Naive thymus-derived CD8-positive, alpha-beta T cell (primary cell): ENCODE measurements around the gene OR2J3. TPM values are rescaled to one million over a fixed set of nuclear protein-coding genes. Genes with fewer than 3 reads are reported as not detected.
A peak's percentile ranks its signal among the peaks of the same experiment; 100 is the strongest.
"Not testable (repeated sequence)": the region's sequence is repeated elsewhere in the genome, so short reads cannot be mapped to it uniquely, and the experiment has no call there.

Source experiments
- ATAC-seq, 2 donors: fragments of 150-1000 bp; cut with Tn5 transposase in 1 of 2; sonication (Bioruptor Pico), chemical (Tn5 transposase) in 1 of 2; 1 replicate in 1 of 2; 2 replicates in 1 of 2; pipeline ENCODE4 v1.10.0; 2021; ENCODE audit warnings: mild to moderate bottlenecking in 2 of 2, moderate library complexity in 2 of 2
- POLR2A ChIA-PET: fragments of 350-600 bp; sonication (Branson Sonifier 250); formaldehyde crosslinking; loops from one replicate; lab custom pipeline; 2021; ENCODE audit warnings: antibody characterized with exemption; lab: Charles Lee
- DNase-seq, 10 donors: peaks; one replicate each; pipeline versions ENCODE4 v3.0.0 to v3.0.0-alpha.2; 2020 to 2022
- H3K27ac Mint-ChIP-seq, 10 donors: one replicate each; pipeline ENCODE4 v1.8.0; 2020 to 2022; ENCODE audit warnings: mild to moderate bottlenecking in 10 of 10, mixed read lengths in 10 of 10, moderate library complexity in 4 of 10, inconsistent platforms in 1 of 10
- H3K27me3 Mint-ChIP-seq, 5 donors: one replicate each; pipeline ENCODE4 v1.8.0; 2021 to 2022; ENCODE audit warnings: mixed read lengths in 5 of 5
- H3K36me3 Mint-ChIP-seq, 3 donors: one replicate each; pipeline ENCODE4 v1.8.0; 2020 to 2022; ENCODE audit warnings: mixed read lengths in 3 of 3, mild to moderate bottlenecking in 2 of 3, inconsistent platforms in 1 of 3
- H3K4me1 Mint-ChIP-seq, 4 donors: one replicate each; pipeline ENCODE4 v1.8.0; 2021 to 2022; ENCODE audit warnings: mixed read lengths in 4 of 4
- H3K4me3 Mint-ChIP-seq, 10 donors: one replicate each; pipeline ENCODE4 v1.8.0; 2020 to 2022; ENCODE audit warnings: mild to moderate bottlenecking in 10 of 10, mixed read lengths in 10 of 10, moderate library complexity in 6 of 10, inconsistent platforms in 1 of 10
- H3K9me3 Mint-ChIP-seq, 9 donors: one replicate each; pipeline ENCODE4 v1.8.0; 2020 to 2022; ENCODE audit warnings: mixed read lengths in 9 of 9, mild to moderate bottlenecking in 3 of 9, inconsistent platforms in 1 of 9, moderate library complexity in 1 of 9
- polyA plus RNA-seq, 3 donors: library from polyadenylated mRNA; unstranded; fragments of 300-500 nt; fragmentation: Illumina TruSeq; gene quantifications; one replicate each; pipeline ENCODE4 v1.2.3, GENCODE V29; 2021
- total RNA-seq, 8 experiments: library from RNA in 2 of 8; stranded (reverse) in 2 of 8; gene quantifications; one replicate each; pipeline ENCODE4 v1.2.3 and lab custom pipeline; 2021 to 2026

The OR2J3 gene
- not detected for total RNA-seq
- polyA plus RNA-seq, result not detected
- 0 reads per million in 6 experiments for total RNA-seq (lab: John Stamatoyannopoulos, UW)

- Mint-ChIP-seq H3K4me3 (no peak within 1 kb of the TSS), H3K36me3 (no peaks in the 10 kb centered on the region), H3K4me1 (no peaks in the 10 kb centered on the region), H3K27ac (no peak within 1 kb of the TSS), H3K27me3 (peaks cover 30 to 48% (median 33%) of the 10 kb centered on the region in 5 donors), H3K9me3 (no peaks in the 10 kb centered on the region)
- no peak for DNase-seq
- no peak for ATAC-seq
- POLR2A ChIA-PET, result no interaction called here
These were observed at the start of gene OR2J3 for GRCh38 chr6:29107758-29108157. OR2J3 (plus strand) TSS chr6:29108058; CDS start chr6:29111891, 3,833 bp downstream.

- Mint-ChIP-seq H3K27ac (no peak overlapping the region), H3K4me3 (no peak overlapping the region), H3K9me3 (peaks cover 0 to 7% (median 3%) of the 10 kb centered on the region in 9 donors), H3K36me3 (peaks cover 0 to 4% (median 3%) of the 10 kb centered on the region in 3 donors), H3K27me3 (peaks cover 27 to 73% (median 30%) of the 10 kb centered on the region in 5 donors), H3K4me1 (no peaks in the 10 kb centered on the region)
- no peak for DNase-seq
- peak in 1 of 2 donors; percentile 33 for ATAC-seq
- POLR2A ChIA-PET, result no interaction called here
These were observed 35.8 kb upstream of the OR2J3 start for GRCh38 chr6:29071831-29072723.

- Mint-ChIP-seq H3K27ac (no peak overlapping the region), H3K4me3 (no peak overlapping the region), H3K9me3 (no peaks in the 10 kb centered on the region)
These were observed 28.7 kb upstream of the OR2J3 start for GRCh38 chr6:29079203-29079602.

GRCh38 chr6:29081312-29081711 is 26.5 kb upstream of the OR2J3 start:
- no peaks in the 10 kb centered on the region for H3K36me3 Mint-ChIP-seq
- no peak overlapping the region for H3K4me3 Mint-ChIP-seq
- peaks cover 5 to 16% (median 7%) of the 10 kb centered on the region in 5 donors for H3K27me3 Mint-ChIP-seq
- DNase-seq (no peak), ATAC-seq (no peak)
- H3K27ac Mint-ChIP-seq, result no peak overlapping the region
- POLR2A ChIA-PET, result no interaction called here
- H3K4me1 Mint-ChIP-seq, result peaks cover 0 to 3% (median 1%) of the 10 kb centered on the region in 4 donors
- H3K9me3 Mint-ChIP-seq, result no peaks in the 10 kb centered on the region

More at GRCh38 chr6:29079203-29079602, 28.7 kb upstream of the OR2J3 start:
- POLR2A ChIA-PET, result no interaction called here
- DNase-seq (no peak), ATAC-seq (no peak)
- peaks cover 0 to 3% (median 1%) of the 10 kb centered on the region in 4 donors for H3K4me1 Mint-ChIP-seq
- H3K36me3 Mint-ChIP-seq, result no peaks in the 10 kb centered on the region
- peaks cover 5 to 11% (median 11%) of the 10 kb centered on the region in 5 donors for H3K27me3 Mint-ChIP-seq

GRCh38 chr6:29082457-29082856 is 25.4 kb upstream of the OR2J3 start:
- H3K4me1 Mint-ChIP-seq, result peaks cover 0 to 3% (median 1%) of the 10 kb centered on the region in 4 donors

GRCh38 chr6:29087213-29087612 is 20.6 kb upstream of the OR2J3 start, which contains the start of gene OR2B3:
OR2B3 (minus strand) TSS chr6:29087313; CDS start chr6:29087248, 65 bp downstream.
- H3K9me3 Mint-ChIP-seq, result no peaks in the 10 kb centered on the region
- H3K27ac Mint-ChIP-seq, result no peak within 1 kb of the TSS
- no peak within 1 kb of the TSS for H3K4me3 Mint-ChIP-seq
- no peak for ATAC-seq
- no peaks in the 10 kb centered on the region for H3K4me1 Mint-ChIP-seq
- H3K36me3 Mint-ChIP-seq, result no peaks in the 10 kb centered on the region
- POLR2A ChIA-PET, result no interaction called here
- peaks cover 24 to 63% (median 24%) of the 10 kb centered on the region in 5 donors for H3K27me3 Mint-ChIP-seq
- no peak for DNase-seq

More at GRCh38 chr6:29082457-29082856, 25.4 kb upstream of the OR2J3 start:
- H3K36me3 Mint-ChIP-seq, result no peaks in the 10 kb centered on the region
- DNase-seq, result no peak
- H3K27ac Mint-ChIP-seq, result no peak overlapping the region
- no peak overlapping the region for H3K4me3 Mint-ChIP-seq
- H3K9me3 Mint-ChIP-seq, result no peaks in the 10 kb centered on the region
- POLR2A ChIA-PET, result no interaction called here
- no peak for ATAC-seq
- peaks cover 7 to 26% (median 10%) of the 10 kb centered on the region in 5 donors for H3K27me3 Mint-ChIP-seq

- ATAC-seq, result no peak
- POLR2A ChIA-PET, result no interaction called here
- H3K36me3 Mint-ChIP-seq, result no peaks in the 10 kb centered on the region
- no peak overlapping the region for H3K4me3 Mint-ChIP-seq
- DNase-seq, result no peak
- no peaks in the 10 kb centered on the region for H3K4me1 Mint-ChIP-seq
- H3K9me3 Mint-ChIP-seq, result peaks cover 0 to 4% (median 0%) of the 10 kb centered on the region in 9 donors
- H3K27me3 Mint-ChIP-seq, result peaks cover 17 to 69% (median 29%) of the 10 kb centered on the region in 5 donors
- no peak overlapping the region for H3K27ac Mint-ChIP-seq
These were observed 14.9 kb upstream of the OR2J3 start for GRCh38 chr6:29092957-29093356.

GRCh38 chr6:29097803-29098202 is 10.1 kb upstream of the OR2J3 start:
- POLR2A ChIA-PET, result no interaction called here
- DNase-seq (no peak), ATAC-seq (no peak)
- Mint-ChIP-seq H3K4me1 (no peaks in the 10 kb centered on the region), H3K27ac (no peak overlapping the region), H3K27me3 (peaks cover 11 to 46% (median 24%) of the 10 kb centered on the region in 5 donors), H3K9me3 (peaks cover 0 to 3% (median 0%) of the 10 kb centered on the region in 9 donors), H3K4me3 (no peak overlapping the region), H3K36me3 (no peaks in the 10 kb centered on the region)

- Mint-ChIP-seq H3K27ac (no peak within 1 kb of the TSS), H3K27me3 (peaks cover 17 to 53% (median 28%) of the 10 kb centered on the region in 5 donors), H3K36me3 (no peaks in the 10 kb centered on the region), H3K9me3 (no peaks in the 10 kb centered on the region), H3K4me3 (no peak within 1 kb of the TSS), H3K4me1 (no peaks in the 10 kb centered on the region)
- POLR2A ChIA-PET, result no interaction called here
- DNase-seq (no peak), ATAC-seq (no peak)
These were observed 8.7 kb upstream of the OR2J3 start, which contains the start of gene OR2J1 for GRCh38 chr6:29099190-29099589. OR2J1 (plus strand) TSS chr6:29099490; CDS start chr6:29100943, 1,453 bp downstream.

- DNase-seq (no peak), ATAC-seq (no peak)
- Mint-ChIP-seq H3K27ac (no peak overlapping the region), H3K27me3 (peaks cover 13 to 45% (median 21%) of the 10 kb centered on the region in 5 donors), H3K4me3 (no peak overlapping the region), H3K36me3 (no peaks in the 10 kb centered on the region), H3K4me1 (no peaks in the 10 kb centered on the region), H3K9me3 (no peaks in the 10 kb centered on the region)
- POLR2A ChIA-PET, result no interaction called here
These were observed 4.3 kb downstream of the OR2J3 start for GRCh38 chr6:29112135-29112534.

- POLR2A ChIA-PET, H3K36me3 Mint-ChIP-seq, H3K4me3 Mint-ChIP-seq, DNase-seq, H3K27ac Mint-ChIP-seq, H3K4me1 Mint-ChIP-seq, H3K9me3 Mint-ChIP-seq, ATAC-seq: not testable (repeated sequence)
- peaks cover 12 to 58% (median 37%) of the 10 kb centered on the region in 5 donors for H3K27me3 Mint-ChIP-seq
These were observed 7.1 kb downstream of the OR2J3 start for GRCh38 chr6:29114964-29115363.

- ATAC-seq (no peak), DNase-seq (peak in 1 of 10 donors; percentile 55)
- H3K27me3 Mint-ChIP-seq, result peaks cover 24 to 57% (median 31%) of the 10 kb centered on the region in 5 donors
- H3K36me3 Mint-ChIP-seq, result no peaks in the 10 kb centered on the region
- no peak overlapping the region for H3K27ac Mint-ChIP-seq
- no peak overlapping the region for H3K4me3 Mint-ChIP-seq
- POLR2A ChIA-PET, result no interaction called here
- no peaks in the 10 kb centered on the region for H3K9me3 Mint-ChIP-seq
- no peaks in the 10 kb centered on the region for H3K4me1 Mint-ChIP-seq
These were observed 21.6 kb downstream of the OR2J3 start for GRCh38 chr6:29129326-29130012.
